Measurements from ENCODE around the gene OTOGL. TPM values are rescaled to one million over a fixed set of nuclear protein-coding genes. Genes with fewer than 3 reads are reported as not detected.
A peak's percentile ranks its signal among the peaks of the same experiment; 100 is the strongest.

The OTOGL gene
- total and polyA plus RNA-seq, 10 donors = 0.09 to 0.88 (median 0.23) TPM; not detected in 1

DNA sequence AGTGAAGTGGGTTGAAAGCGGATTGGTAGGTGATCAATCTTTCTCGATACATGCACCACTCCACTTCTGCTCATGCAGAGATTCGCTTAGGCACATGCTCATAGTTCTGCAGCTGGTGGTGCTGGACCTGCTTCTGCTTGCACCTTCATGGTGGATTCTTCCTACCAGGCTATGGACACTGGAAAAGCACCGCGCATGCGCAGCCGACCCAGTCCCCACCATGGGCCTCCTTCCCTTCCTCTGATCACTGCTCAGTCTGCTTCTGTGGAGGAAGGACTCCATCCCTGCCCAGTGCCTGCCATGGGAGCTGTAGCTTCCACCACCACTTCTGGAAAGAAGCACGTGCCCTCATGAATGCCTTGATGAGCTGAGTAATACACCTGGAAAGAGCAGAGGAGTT, 282.9 kb downstream of the OTOGL start:
- WGBS, 5 donors = 88 to 93% (median 91%) methylated on average over 8 of the region's 8 CpGs
- intact Hi-C loops (cut with DNase I; ENCODE audit: low total_unique reads) = no loop called here

DNA sequence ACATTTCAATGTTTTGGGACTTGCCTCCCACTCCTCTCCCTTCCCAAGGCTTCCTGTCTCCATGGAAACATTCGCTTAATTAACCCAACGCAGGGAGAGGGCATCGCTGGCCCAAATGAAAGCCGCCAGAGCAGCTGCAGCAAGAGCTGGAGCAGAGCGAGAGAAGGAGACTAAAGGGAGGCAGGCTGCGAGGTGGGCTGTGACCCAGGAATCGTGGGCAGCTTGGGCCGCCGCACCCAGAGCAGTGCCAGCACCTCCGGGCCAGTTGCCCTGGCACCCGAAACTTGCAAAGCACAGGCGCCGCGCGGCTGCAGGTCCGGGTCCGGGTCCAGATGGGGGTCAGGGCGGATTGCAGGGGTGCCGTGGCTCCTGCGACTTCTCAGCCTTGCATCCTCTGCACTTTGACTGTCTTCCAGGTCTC, 301.2 kb downstream of the OTOGL start:
- no peaks in the 10 kb centered on the region for H3K36me3 ChIP-seq
- TF ChIP-seq POLR2AphosphoS5 (IDR thresholded peaks at IDR 0.05) = no peak
- TF ChIP-seq, protein P1, sequence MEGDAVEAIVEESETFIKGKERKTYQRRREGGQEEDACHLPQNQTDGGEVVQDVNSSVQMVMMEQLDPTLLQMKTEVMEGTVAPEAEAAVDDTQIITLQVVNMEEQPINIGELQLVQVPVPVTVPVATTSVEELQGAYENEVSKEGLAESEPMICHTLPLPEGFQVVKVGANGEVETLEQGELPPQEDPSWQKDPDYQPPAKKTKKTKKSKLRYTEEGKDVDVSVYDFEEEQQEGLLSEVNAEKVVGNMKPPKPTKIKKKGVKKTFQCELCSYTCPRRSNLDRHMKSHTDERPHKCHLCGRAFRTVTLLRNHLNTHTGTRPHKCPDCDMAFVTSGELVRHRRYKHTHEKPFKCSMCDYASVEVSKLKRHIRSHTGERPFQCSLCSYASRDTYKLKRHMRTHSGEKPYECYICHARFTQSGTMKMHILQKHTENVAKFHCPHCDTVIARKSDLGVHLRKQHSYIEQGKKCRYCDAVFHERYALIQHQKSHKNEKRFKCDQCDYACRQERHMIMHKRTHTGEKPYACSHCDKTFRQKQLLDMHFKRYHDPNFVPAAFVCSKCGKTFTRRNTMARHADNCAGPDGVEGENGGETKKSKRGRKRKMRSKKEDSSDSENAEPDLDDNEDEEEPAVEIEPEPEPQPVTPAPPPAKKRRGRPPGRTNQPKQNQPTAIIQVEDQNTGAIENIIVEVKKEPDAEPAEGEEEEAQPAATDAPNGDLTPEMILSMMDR (IDR thresholded peaks at IDR 0.05 in 8 of 11, conservative IDR thresholded peaks at IDR 0.05 in 3 of 11) = no peak
- no peak for TF ChIP-seq POLR2A (IDR thresholded peaks at IDR 0.05)
- H3K4me3 ChIP-seq = peak overlapping the region in 2 of 8 donors; percentile 22 to 43
- no peak for DNase-seq
- no peaks in the 10 kb centered on the region for H3K9me3 ChIP-seq
- intact Hi-C loops (cut with DNase I; ENCODE audit: low total_unique reads) = no loop called here
- H3K27ac ChIP-seq = no peak overlapping the region
- no peaks in the 10 kb centered on the region for H3K4me1 ChIP-seq
- H3K27me3 ChIP-seq (replicated peaks in 1 of 7) = peaks cover 0 to 8% (median 4%) of the 10 kb centered on the region in 7 donors
- WGBS, 5 donors = 21 to 54% (median 36%) methylated on average over 20 of the region's 20 CpGs

More for the DNA sequence above, 282.9 kb downstream of the OTOGL start:
- no peak for DNase-seq
- Histone ChIP-seq H3K9me3 (no peaks in the 10 kb centered on the region), H3K36me3 (no peaks in the 10 kb centered on the region), H3K4me1 (no peaks in the 10 kb centered on the region), H3K27ac (no peak overlapping the region), H3K27me3 (replicated peaks in 1 of 7) (no peaks in the 10 kb centered on the region), H3K4me3 (no peak overlapping the region)
- TF ChIP-seq, protein P1 (IDR thresholded peaks at IDR 0.05 in 8 of 11, conservative IDR thresholded peaks at IDR 0.05 in 3 of 11) = no peak
- no peak for TF ChIP-seq POLR2A (IDR thresholded peaks at IDR 0.05)
- TF ChIP-seq POLR2AphosphoS5 (IDR thresholded peaks at IDR 0.05) = no peak

DNA sequence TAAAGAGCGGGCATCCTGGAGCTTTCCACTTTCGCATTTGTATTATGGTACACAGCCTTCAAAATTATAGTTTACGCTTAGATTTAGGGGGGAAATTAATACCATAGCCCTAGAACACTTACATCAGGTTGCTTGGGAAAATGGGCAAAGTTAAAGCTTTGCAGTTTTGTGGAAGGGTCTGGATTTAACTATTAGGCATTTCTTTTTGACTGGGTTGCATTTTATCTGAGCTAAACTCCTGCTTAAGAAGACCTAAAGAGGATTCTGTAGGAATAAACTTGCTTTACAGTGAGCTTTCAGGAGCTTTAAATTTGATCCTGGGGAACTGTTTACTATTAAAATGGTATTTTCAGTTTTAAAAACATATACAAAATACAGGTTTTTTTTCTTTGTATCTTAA, 301.9 kb downstream of the OTOGL start:
- intact Hi-C loops (cut with DNase I; ENCODE audit: low total_unique reads) = no loop called here
- Histone ChIP-seq H3K36me3 (no peaks in the 10 kb centered on the region), H3K9me3 (no peaks in the 10 kb centered on the region), H3K27me3 (replicated peaks in 1 of 7) (peaks cover 0 to 8% (median 4%) of the 10 kb centered on the region in 7 donors), H3K4me1 (no peaks in the 10 kb centered on the region), H3K27ac (no peak overlapping the region), H3K4me3 (no peak overlapping the region)
- no peak for DNase-seq
- TF ChIP-seq POLR2AphosphoS5 (IDR thresholded peaks at IDR 0.05) (no peak), POLR2A (IDR thresholded peaks at IDR 0.05) (no peak)
- TF ChIP-seq, protein P1 (IDR thresholded peaks at IDR 0.05 in 8 of 11, conservative IDR thresholded peaks at IDR 0.05 in 3 of 11) = no peak
- WGBS, 5 donors = 82 to 94% (median 90%) methylated on average over 3 of the region's 3 CpGs

DNA sequence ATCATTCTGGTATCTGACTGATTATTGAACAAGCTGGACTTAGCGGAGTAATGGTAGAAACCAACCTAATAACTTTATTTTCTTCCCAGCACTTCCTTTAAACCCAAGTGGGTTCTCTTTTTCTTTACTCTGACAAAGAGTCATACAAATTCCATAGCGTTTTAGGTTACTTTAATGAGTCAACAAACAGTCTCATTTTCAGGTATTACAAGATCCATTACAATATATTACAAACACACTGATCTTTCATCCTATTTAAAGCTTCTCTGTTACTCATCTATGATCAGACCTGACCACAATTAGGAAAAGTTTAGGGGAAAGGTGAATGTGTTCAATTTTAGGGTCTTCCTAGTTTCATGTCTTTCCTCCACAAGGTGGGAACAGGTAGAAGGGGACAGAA, 305.3 kb downstream of the OTOGL start:
- H3K27ac ChIP-seq = no peak overlapping the region
- no peak overlapping the region for H3K4me3 ChIP-seq
- H3K27me3 ChIP-seq (replicated peaks in 1 of 7) = peaks cover 0 to 8% (median 4%) of the 10 kb centered on the region in 7 donors
- H3K4me1 ChIP-seq = no peaks in the 10 kb centered on the region
- no peaks in the 10 kb centered on the region for H3K9me3 ChIP-seq
- DNase-seq = no peak
- intact Hi-C loops (cut with DNase I; ENCODE audit: low total_unique reads) = no loop called here
- TF ChIP-seq POLR2A (IDR thresholded peaks at IDR 0.05) = no peak
- TF ChIP-seq, protein P1 (IDR thresholded peaks at IDR 0.05 in 8 of 11, conservative IDR thresholded peaks at IDR 0.05 in 3 of 11) = no peak
- no peak for TF ChIP-seq POLR2AphosphoS5 (IDR thresholded peaks at IDR 0.05)
- no peaks in the 10 kb centered on the region for H3K36me3 ChIP-seq
- 66 to 83% (median 77%) methylated on average over 2 of the region's 2 CpGs for WGBS, 5 donors
